ENCODE results near the gene ORM1.
"Not testable (repeated sequence)": the region's sequence is repeated elsewhere in the genome, so short reads cannot be mapped to it uniquely, and the experiment has no call there.

Gene ORM1

GRCh38 chr9:114322831-114323531 lies at the start of gene ORM1:
Gene ORM1, plus strand, starts transcription at chr9:114323098. Its CDS starts 36 bp downstream, at chr9:114323134.
- not testable (repeated sequence) for FAIRE-seq

DNA sequence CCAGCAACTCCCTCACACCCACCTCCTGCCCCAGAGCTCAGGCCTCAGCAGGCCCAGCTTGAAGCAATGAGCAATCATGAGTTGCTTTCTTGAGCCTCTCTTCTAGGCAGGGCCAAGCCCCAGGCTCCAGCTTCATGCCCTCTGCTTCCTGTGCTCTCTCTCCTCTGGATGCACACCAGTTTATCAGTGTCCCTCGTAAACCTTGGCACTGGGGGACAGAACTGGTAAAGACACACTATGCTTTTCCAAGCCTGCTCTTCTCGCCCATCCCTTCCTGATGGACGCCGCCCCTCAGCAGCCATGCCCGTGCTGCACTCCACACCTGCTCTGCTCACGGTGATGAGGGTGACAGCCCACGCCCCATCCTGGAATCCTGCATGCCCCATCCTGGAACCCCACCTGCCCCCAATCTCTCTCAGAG lies 49.4 kb upstream of the ORM1 start:
- no peak for DNase-seq (ENCODE audit: low spot score)
- no peak for FAIRE-seq

More at GRCh38 chr9:114322831-114323531, at the start of gene ORM1:
- not testable (repeated sequence) for DNase-seq (ENCODE audit: low spot score)

- DNase-seq (ENCODE audit: low spot score) (no peak), FAIRE-seq (no peak)
Measured at GRCh38 chr9:114274217-114274616, 48.7 kb upstream of the ORM1 start.

GRCh38 chr9:114275246-114276004 lies 47.5 kb upstream of the ORM1 start:
- peak; percentile 67 for DNase-seq (ENCODE audit: low spot score)
- FAIRE-seq, result peak; percentile 59

- peak; percentile 94 for FAIRE-seq
- peak; percentile 93 for DNase-seq (ENCODE audit: low spot score)
Measured at GRCh38 chr9:114276908-114277821, 45.7 kb upstream of the ORM1 start.

GRCh38 chr9:114278356-114278755 lies 44.5 kb upstream of the ORM1 start:
- DNase-seq (ENCODE audit: low spot score), result no peak
- FAIRE-seq, result no peak

DNA sequence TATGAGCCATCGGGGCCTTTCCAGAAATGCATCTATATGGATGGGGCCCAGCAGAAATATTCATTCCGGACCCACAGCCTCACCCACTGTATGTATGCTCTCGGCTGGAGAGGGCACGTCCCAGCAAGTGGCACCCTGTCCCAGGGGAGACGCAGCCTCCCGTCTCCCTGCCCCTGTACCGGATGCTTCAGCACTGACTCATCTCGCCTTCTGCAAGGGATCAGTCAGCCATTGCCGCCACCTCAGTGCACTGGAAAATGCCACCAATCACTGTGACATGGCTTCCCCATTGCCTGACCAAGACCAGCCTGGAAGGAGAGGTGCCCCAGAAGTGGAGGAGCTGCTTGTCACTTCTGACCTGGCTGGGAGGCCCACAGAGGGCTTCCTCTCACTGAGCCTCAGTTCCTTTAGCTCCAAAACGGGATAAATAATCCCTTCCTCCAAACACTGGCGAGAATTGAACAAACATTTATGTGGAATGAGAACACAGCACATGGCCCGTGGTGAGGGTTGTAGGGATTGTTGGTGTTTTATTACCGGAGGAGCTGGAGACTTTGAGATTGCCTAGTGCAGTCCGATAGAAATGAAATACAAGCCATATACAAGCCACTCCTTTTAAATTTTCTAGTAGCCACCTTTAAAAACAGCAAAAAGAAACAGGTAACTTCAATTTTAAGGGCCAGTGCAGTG lies 43.9 kb upstream of the ORM1 start:
- peak; percentile 95 for FAIRE-seq
- peak; percentile 97 for DNase-seq (ENCODE audit: low spot score)

GRCh38 chr9:114279693-114280092 lies 43.2 kb upstream of the ORM1 start:
- peak; percentile 55 for FAIRE-seq

DNA sequence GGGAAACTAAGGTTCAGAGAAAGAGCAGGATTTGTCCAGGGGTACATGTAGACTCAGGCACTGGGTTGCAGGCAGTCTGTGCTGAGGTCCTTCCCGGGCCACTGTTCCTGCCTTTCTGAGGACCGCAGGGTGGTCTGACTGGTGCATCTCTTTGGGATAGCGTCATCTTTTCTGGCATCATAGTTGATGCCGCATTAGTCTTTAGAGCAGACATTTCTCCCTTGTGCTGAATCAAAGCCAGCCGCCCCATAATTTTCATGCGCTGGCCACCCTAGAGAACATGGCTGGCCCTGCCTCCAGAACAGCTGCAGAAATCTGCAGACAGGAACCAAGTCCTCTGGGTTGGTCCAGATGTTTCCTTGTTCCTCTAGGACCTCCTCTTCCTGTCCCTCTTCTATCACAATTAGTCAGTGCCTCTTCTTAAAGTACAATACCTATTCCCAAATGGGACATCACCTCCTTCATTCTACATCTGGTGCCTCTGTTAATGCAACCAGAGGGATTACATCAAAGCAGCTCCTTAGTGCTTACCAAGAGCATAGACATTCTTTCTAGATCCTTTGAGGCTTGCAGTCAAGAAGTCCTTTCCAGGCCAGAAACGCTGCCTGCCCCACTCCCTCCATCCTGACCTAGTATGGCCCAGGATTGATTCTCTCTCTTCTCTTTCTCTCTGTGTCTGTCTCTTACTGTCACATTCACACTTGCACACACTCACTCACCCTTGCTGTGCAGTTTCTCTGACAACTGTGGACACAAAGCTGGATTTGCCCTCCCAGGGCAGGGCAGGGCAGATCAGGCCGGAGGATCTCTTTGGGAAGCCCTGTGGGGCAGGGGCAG lies 42.0 kb upstream of the ORM1 start:
- FAIRE-seq, result no peak
- no peak for DNase-seq (ENCODE audit: low spot score)

More at GRCh38 chr9:114279693-114280092, 43.2 kb upstream of the ORM1 start:
- DNase-seq (ENCODE audit: low spot score), result no peak

DNA sequence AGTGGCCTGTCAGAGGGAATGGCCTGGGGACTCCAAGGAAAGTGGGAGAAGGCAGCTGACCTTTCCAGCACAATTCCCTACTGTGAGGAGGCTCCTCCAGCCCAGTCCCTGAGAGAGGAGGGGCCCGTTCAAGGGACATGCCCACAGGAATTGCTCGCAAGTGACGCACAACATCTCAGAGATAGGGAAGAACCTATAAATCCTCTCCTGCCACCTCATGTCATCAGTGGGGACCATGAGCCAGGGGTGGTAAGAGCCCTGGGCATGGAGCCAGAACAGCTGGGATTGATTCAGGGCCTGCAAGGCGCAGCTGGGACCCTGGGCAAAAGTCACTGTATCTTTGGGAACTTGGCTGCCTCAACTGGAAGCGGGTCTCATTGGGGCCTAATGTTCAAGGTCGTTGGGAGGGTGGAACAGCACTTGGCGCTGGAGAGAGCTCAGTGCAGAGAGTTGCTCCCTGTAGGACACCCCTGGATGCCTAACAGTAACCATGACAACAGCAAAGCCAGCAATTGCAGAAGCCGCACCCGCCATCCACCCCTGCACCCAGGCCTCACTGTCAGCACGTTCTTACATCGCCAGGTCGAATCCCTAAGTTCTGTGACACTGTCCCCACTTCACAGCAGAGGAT lies 41.3 kb upstream of the ORM1 start:
- no peak for FAIRE-seq
- DNase-seq (ENCODE audit: low spot score), result no peak

GRCh38 chr9:114282104-114282485 lies 40.8 kb upstream of the ORM1 start:
- FAIRE-seq (no peak), DNase-seq (ENCODE audit: low spot score) (no peak)

DNA sequence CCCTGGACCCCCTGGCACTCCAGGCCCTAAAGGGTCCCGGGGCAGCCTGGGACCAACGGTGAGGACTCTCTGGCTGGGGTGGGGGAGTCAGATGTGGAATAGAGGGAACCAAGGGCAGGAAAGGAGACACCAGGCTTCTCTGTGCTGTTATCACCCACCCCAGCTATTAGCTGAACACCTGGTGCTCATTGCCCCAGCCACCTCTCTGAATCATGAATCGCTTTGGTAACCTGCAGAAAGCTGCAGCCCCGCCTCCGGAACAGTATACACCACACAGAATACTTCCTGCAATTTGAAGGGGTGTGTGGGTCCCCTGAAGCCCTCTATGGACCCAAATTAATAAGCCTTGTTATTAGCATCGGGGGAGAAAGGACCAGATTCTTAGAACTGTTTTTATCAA lies 40.4 kb upstream of the ORM1 start:
- DNase-seq (ENCODE audit: low spot score), result no peak
- FAIRE-seq, result no peak

- FAIRE-seq (peak; percentile 81), DNase-seq (ENCODE audit: low spot score) (peak; percentile 86)
Measured at GRCh38 chr9:114282926-114283325, 40.0 kb upstream of the ORM1 start.

- FAIRE-seq (no peak), DNase-seq (ENCODE audit: low spot score) (no peak)
Measured at GRCh38 chr9:114283551-114284111, 39.3 kb upstream of the ORM1 start.

DNA sequence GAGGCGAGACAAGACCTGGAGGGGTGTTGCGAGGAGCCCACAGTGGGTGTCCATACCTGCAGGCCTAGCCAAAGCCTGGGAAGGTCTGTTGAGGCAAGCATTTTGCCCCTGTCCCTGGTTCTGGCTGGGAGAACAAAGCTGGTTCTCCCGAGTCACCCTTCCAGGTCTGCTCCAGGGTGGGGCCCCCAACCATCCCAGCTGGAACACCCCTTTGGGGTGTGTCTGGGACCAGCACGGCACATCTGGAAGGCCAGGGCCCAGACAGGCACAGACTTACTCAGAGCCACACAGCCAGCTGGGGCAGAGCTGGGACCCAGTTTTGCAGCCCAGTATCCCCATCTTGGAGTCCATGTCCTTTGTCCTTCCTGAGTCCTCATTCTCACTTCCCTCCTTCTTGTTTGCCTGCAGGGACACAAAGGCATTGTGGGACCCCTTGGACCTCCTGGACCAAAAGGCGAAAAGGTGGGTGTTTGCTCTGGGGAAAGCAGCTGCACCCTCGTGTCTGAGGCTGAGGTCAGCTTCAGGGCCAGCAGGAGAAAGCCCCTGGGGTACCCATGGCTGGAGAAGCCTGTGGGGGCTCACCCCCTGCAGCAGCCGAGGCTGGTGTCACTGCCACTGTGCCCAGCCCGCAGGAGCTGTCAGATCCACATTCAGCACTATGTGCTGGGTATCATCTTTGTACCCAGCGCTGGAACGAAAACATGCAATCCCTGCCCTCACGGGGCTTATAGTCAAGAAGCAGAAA lies 38.4 kb upstream of the ORM1 start:
- FAIRE-seq, result no peak
- DNase-seq (ENCODE audit: low spot score), result no peak

DNA sequence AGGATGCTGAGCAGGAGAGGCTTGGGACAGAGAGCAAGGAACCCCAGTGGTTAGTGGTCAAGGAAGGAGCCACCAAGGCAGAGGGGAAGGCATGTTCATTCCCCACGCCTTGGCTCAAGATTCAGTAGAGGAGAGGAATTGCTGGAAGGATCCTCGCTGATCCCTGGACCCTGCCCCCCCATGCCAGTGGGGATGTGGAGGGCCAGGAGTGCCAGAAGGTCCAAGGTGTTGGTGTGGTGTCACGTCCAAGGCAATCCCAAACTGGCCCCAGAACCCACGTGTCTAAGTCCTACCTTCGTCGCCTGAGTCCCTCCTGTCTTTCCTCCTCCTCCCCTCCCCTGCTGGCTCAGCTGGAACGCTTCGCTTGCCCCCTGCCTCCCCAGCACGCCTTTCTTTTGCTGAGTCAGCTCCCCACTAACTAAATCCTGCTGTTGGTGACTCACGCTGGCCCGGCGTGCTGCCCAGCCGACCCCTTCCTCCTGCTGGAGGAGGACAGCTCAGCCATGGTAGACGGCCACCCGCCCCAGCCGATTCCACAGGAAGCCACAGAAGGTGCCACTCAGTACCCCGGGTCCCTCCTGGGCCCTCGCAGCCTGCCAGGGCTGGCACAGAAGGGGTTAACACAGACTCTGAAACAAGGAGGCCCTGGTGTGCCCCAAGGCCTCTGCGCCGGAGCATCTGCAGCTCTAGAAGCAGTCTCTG lies 37.6 kb upstream of the ORM1 start:
- FAIRE-seq, result peak; percentile 94
- peak; percentile 97 for DNase-seq (ENCODE audit: low spot score)

GRCh38 chr9:114286146-114286679 lies 36.7 kb upstream of the ORM1 start:
- FAIRE-seq (no peak), DNase-seq (ENCODE audit: low spot score) (no peak)

Data from RCC 7860 (cell line).